SK-N-DZ (cell line): Measurements from ENCODE around the gene CENPM.

Source experiments
- DNase-seq: peaks from one replicate; pipeline ENCODE4 v3.0.0-alpha.2; 2015; ENCODE audit warnings: low spot score

Gene CENPM

GRCh38 chr22:41933411-41934177, 13.4 kb downstream of the CENPM start:
- DNase-seq = no peak

GRCh38 chr22:41932353-41932752, 14.6 kb downstream of the CENPM start:
- DNase-seq = no peak

GRCh38 chr22:41931701-41932269, 15.2 kb downstream of the CENPM start:
- no peak for DNase-seq

- DNase-seq = no peak
These were observed 17.5 kb downstream of the CENPM start for GRCh38 chr22:41929418-41929810.

GRCh38 chr22:41928593-41929417, 18.1 kb downstream of the CENPM start:
- no peak for DNase-seq

GRCh38 chr22:41927813-41928212, 19.1 kb downstream of the CENPM start:
- DNase-seq = no peak

GRCh38 chr22:41925783-41926460, 21.0 kb downstream of the CENPM start:
- DNase-seq = peak; percentile 74

GRCh38 chr22:41923595-41924276, 23.2 kb downstream of the CENPM start:
- DNase-seq = no peak

GRCh38 chr22:41922940-41923594, 23.9 kb downstream of the CENPM start:
- no peak for DNase-seq

GRCh38 chr22:41922328-41922727, 24.6 kb downstream of the CENPM start:
- DNase-seq = no peak

GRCh38 chr22:41920271-41920976, 26.5 kb downstream of the CENPM start:
- no peak for DNase-seq

GRCh38 chr22:41919357-41920224, 27.4 kb downstream of the CENPM start:
- DNase-seq = peak; percentile 83

- no peak for DNase-seq
These were observed 28.8 kb downstream of the CENPM start for GRCh38 chr22:41917903-41918791.

GRCh38 chr22:41917375-41917902, 29.5 kb downstream of the CENPM start:
- DNase-seq = no peak

GRCh38 chr22:41916745-41917358, 30.1 kb downstream of the CENPM start:
- no peak for DNase-seq

GRCh38 chr22:41915786-41916493, 31.0 kb downstream of the CENPM start:
- DNase-seq = no peak
